ENCODE results near the gene RNU5D-1. TPM values are rescaled to one million over a fixed set of nuclear protein-coding genes. Genes with fewer than 3 reads are reported as not detected.

The RNU5D-1 gene
- total and polyA plus RNA-seq, 2 donors (not counting 1 experiment from before 2014, with no cell fraction given), result not detected

DNA sequence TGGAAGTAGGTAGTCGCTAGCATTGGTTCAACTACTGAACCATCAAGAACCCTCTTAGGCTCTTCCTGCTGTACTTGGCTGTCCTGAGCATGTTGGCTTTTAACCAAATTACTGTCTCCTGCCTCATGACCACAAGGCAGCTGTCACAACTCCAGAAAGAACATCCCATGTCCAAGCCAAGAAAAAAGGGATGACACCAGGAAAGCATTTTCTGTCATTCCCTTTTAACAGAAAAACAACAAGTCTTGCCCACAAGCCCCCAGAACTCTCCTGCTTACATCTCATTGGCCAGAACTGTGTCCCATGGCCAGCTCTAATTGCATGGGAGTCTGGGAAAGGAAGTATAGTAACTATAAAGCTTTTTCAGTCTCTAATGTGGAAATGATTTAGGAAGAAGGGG lies 2.4 kb upstream of the RNU5D-1 start:
- TF ChIP-seq, protein P1, sequence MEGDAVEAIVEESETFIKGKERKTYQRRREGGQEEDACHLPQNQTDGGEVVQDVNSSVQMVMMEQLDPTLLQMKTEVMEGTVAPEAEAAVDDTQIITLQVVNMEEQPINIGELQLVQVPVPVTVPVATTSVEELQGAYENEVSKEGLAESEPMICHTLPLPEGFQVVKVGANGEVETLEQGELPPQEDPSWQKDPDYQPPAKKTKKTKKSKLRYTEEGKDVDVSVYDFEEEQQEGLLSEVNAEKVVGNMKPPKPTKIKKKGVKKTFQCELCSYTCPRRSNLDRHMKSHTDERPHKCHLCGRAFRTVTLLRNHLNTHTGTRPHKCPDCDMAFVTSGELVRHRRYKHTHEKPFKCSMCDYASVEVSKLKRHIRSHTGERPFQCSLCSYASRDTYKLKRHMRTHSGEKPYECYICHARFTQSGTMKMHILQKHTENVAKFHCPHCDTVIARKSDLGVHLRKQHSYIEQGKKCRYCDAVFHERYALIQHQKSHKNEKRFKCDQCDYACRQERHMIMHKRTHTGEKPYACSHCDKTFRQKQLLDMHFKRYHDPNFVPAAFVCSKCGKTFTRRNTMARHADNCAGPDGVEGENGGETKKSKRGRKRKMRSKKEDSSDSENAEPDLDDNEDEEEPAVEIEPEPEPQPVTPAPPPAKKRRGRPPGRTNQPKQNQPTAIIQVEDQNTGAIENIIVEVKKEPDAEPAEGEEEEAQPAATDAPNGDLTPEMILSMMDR (IDR thresholded peaks at IDR 0.05), result no peak
- TF ChIP-seq EZH2 (IDR thresholded peaks at IDR 0.05; ENCODE audit: borderline replicate concordance, insufficient read depth, low read depth, low read length, poor library complexity, severe bottlenecking), result no peak
- no peak overlapping the region for H3K9ac ChIP-seq (ENCODE audit: low read length)
- peaks cover 0 to 2% (median 0%) of the 10 kb centered on the region in 3 donors for H3K9me3 ChIP-seq (ENCODE audit: control extremely low read depth in 1 of 3, control insufficient read depth in 2 of 3, insufficient read depth in 1 of 3, low read length in 2 of 3)
- H3K27me3 ChIP-seq (replicated peaks in 1 of 4; ENCODE audit: control extremely low read depth in 1 of 4, control insufficient read depth in 3 of 4, insufficient read depth in 4 of 4, low read length in 3 of 4), result no peaks in the 10 kb centered on the region
- no peak overlapping the region for H3K27ac ChIP-seq (ENCODE audit: low read length in 2 of 2)
- no peaks in the 10 kb centered on the region for H4K20me1 ChIP-seq (ENCODE audit: control insufficient read depth, insufficient read depth, low read length, poor library complexity, severe bottlenecking)
- H2AFZ ChIP-seq (ENCODE audit: insufficient read depth, low read depth, low read length, poor library complexity, severe bottlenecking), result no peak overlapping the region
- H3K27ac Mint-ChIP-seq, result no peak overlapping the region
- no peaks in the 10 kb centered on the region for H3K36me3 ChIP-seq (replicated peaks in 1 of 2; ENCODE audit: control extremely low read depth in 1 of 2, control insufficient read depth in 1 of 2, extremely low read depth in 1 of 2, insufficient read depth in 2 of 2, low read length in 1 of 2)
- H3K4me1 ChIP-seq (ENCODE audit: control insufficient read depth in 2 of 2, insufficient read depth in 2 of 2, low read length in 2 of 2), result peaks cover 12 to 24% of the 10 kb centered on the region in 2 donors
- peaks cover 17% of the 10 kb centered on the region for H3K4me1 Mint-ChIP-seq
- H3K4me2 ChIP-seq (replicated peaks; ENCODE audit: low read depth, low read length, poor library complexity, severe bottlenecking), result no peak overlapping the region
- ChIA-PET CTCF (interaction anchor here (0.7 to 10.4 kb wide), 5 partner anchors 17 to 565 kb away, joined by 3 to 196 read pairs (median 4); partner anchors contain the start of gene RPS8), POLR2A (interaction anchor here (0.7 to 1.0 kb wide), 2 partner anchors 20 to 85 kb away, joined by 5 to 7 read pairs; no protein-coding TSS in a partner anchor)
- H3K4me3 Mint-ChIP-seq, result no peak overlapping the region
- ATAC-seq (ENCODE audit: low read depth) (no peak), DNase-seq (no peak)
- H3K79me2 ChIP-seq (ENCODE audit: control insufficient read depth, insufficient read depth, low read length), result no peaks in the 10 kb centered on the region
- no peaks in the 10 kb centered on the region for H3K9me3 Mint-ChIP-seq (ENCODE audit: insufficient read depth)
- no CpG with 5 or more reads among the region's 1 CpG for WGBS (ENCODE audit: insufficient coverage)
- H3K27me3 Mint-ChIP-seq, result no peaks in the 10 kb centered on the region
- no peak overlapping the region for H3K4me3 ChIP-seq (ENCODE audit: control extremely low read depth in 1 of 5, extremely low read depth in 1 of 5, insufficient read depth in 1 of 5, low read depth in 2 of 5, low read length in 4 of 5)
- intact Hi-C loops (cut with micrococcal nuclease), result loop anchor here (5.0 to 10.0 kb wide), 2 partner anchors 759 to 951 kb away; partner anchors contain the start of genes GPBP1L1, TESK2 and TMEM69

DNA sequence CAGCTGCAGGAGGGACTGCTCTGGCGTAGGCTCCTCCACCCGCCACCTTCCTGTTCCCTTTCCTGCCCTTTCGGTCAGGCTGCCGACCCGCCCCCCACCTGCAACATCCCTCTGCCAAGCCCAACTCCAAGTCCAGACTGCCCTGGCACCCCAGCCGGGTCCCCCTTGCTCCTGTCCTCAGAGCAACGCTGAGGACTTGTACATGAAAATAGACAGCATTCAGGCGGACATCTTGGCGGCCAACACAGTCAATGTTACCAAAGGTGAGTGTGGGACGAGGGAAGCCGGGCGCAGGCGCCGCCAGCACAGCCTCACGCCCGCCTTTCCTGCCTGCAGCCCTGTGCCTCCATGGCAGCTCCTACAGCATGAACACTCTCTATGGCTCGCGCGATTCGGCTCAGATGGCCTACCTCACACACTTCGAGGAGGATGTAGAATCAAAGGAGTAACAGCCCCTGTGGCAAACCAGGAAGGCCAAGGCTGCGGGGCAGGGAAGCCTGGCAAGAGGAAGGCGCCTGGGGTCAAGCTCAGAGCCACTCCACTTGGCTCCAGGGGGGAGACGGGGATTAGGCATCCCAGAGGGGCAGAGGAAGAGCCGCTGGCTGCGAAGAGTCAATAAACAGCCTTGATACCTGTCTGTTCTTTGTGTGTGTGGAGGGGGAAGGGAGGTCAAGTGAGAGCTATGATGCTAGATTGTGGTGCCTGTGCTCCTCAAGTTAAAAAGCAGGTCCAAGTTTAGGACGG lies 5.8 kb downstream of the RNU5D-1 start:
- Mint-ChIP-seq H3K4me1 (peaks cover 53% of the 10 kb centered on the region), H3K4me3 (no peak overlapping the region), H3K9me3 (ENCODE audit: insufficient read depth) (no peaks in the 10 kb centered on the region), H3K27me3 (no peaks in the 10 kb centered on the region), H3K27ac (peak overlapping the region; percentile 86)
- H3K4me2 ChIP-seq (replicated peaks; ENCODE audit: low read depth, low read length, poor library complexity, severe bottlenecking), result no peak overlapping the region
- no peak overlapping the region for H3K4me3 ChIP-seq (ENCODE audit: control extremely low read depth in 1 of 5, extremely low read depth in 1 of 5, insufficient read depth in 1 of 5, low read depth in 2 of 5, low read length in 4 of 5)
- no peaks in the 10 kb centered on the region for H3K79me2 ChIP-seq (ENCODE audit: control insufficient read depth, insufficient read depth, low read length)
- H3K4me1 ChIP-seq (ENCODE audit: control insufficient read depth in 2 of 2, insufficient read depth in 2 of 2, low read length in 2 of 2), result peaks cover 44 to 52% of the 10 kb centered on the region in 2 donors
- no peaks in the 10 kb centered on the region for H3K36me3 ChIP-seq (replicated peaks in 1 of 2; ENCODE audit: control extremely low read depth in 1 of 2, control insufficient read depth in 1 of 2, extremely low read depth in 1 of 2, insufficient read depth in 2 of 2, low read length in 1 of 2)
- no peaks in the 10 kb centered on the region for H4K20me1 ChIP-seq (ENCODE audit: control insufficient read depth, insufficient read depth, low read length, poor library complexity, severe bottlenecking)
- no peak for TF ChIP-seq EZH2 (IDR thresholded peaks at IDR 0.05; ENCODE audit: borderline replicate concordance, insufficient read depth, low read depth, low read length, poor library complexity, severe bottlenecking)
- TF ChIP-seq, protein P1 (IDR thresholded peaks at IDR 0.05), result no peak
- peaks cover 0 to 6% (median 0%) of the 10 kb centered on the region in 3 donors for H3K9me3 ChIP-seq (ENCODE audit: control extremely low read depth in 1 of 3, control insufficient read depth in 2 of 3, insufficient read depth in 1 of 3, low read length in 2 of 3)
- H3K27ac ChIP-seq (ENCODE audit: low read length in 2 of 2), result no peak overlapping the region
- DNase-seq, result peak; percentile 32
- WGBS (ENCODE audit: insufficient coverage), result 81% methylated on average over 24 of the region's 27 CpGs
- ChIA-PET POLR2A (interaction anchor here (0.6 kb wide), 1 partner anchor 101 kb away, joined by 3 read pairs; no protein-coding TSS in a partner anchor), CTCF (interaction anchor here (0.7 to 10.4 kb wide), 3 partner anchors 8 to 813 kb away, joined by 3 to 196 read pairs (median 7); no protein-coding TSS in a partner anchor)
- intact Hi-C loops (cut with micrococcal nuclease), result loop anchor here (5.0 kb wide), 1 partner anchor 53 kb away; the partner anchor contains the start of genes ARMH1 and TMEM53
- H2AFZ ChIP-seq (ENCODE audit: insufficient read depth, low read depth, low read length, poor library complexity, severe bottlenecking), result no peak overlapping the region
- no peak overlapping the region for H3K9ac ChIP-seq (ENCODE audit: low read length)
- ATAC-seq (ENCODE audit: low read depth), result no peak
- no peaks in the 10 kb centered on the region for H3K27me3 ChIP-seq (replicated peaks in 1 of 4; ENCODE audit: control extremely low read depth in 1 of 4, control insufficient read depth in 3 of 4, insufficient read depth in 4 of 4, low read length in 3 of 4)
